GM18858 (cell line): ENCODE measurements around the gene FGD2.
"Not testable (repeated sequence)": the region's sequence is repeated elsewhere in the genome, so short reads cannot be mapped to it uniquely, and the experiment has no call there.

Experiments
- ATAC-seq: cut with Tn5 transposase; IDR thresholded peaks from one replicate; pipeline ENCODE4 v1.9.1; 2021; ENCODE audit not compliant: unreplicated experiment

Gene FGD2

GRCh38 chr6:37057128-37057471, 51.6 kb downstream of the FGD2 start:
- ATAC-seq = no peak

- no peak for ATAC-seq
Measured at GRCh38 chr6:37057678-37058077, 52.2 kb downstream of the FGD2 start.

GRCh38 chr6:37058084-37058586, 52.7 kb downstream of the FGD2 start:
- no peak for ATAC-seq

- ATAC-seq = not testable (repeated sequence)
Measured at GRCh38 chr6:37058984-37059343, 53.5 kb downstream of the FGD2 start.

GRCh38 chr6:37059344-37060194, 54.1 kb downstream of the FGD2 start:
- no peak for ATAC-seq

GRCh38 chr6:37060195-37060559, 54.7 kb downstream of the FGD2 start:
- ATAC-seq = no peak

GRCh38 chr6:37061157-37061804, 55.8 kb downstream of the FGD2 start:
- ATAC-seq = no peak

GRCh38 chr6:37062424-37062823, 57.0 kb downstream of the FGD2 start:
- ATAC-seq = no peak

- ATAC-seq = no peak
Measured at GRCh38 chr6:37068356-37069270, 63.2 kb downstream of the FGD2 start.

- no peak for ATAC-seq
Measured at GRCh38 chr6:37069639-37070038, 64.2 kb downstream of the FGD2 start.

GRCh38 chr6:37072526-37072925, 67.1 kb downstream of the FGD2 start:
- no peak for ATAC-seq

- ATAC-seq = no peak
Measured at GRCh38 chr6:37074053-37074827, 68.8 kb downstream of the FGD2 start.

GRCh38 chr6:37077191-37077904, 71.9 kb downstream of the FGD2 start:
- ATAC-seq = no peak

GRCh38 chr6:37077905-37078296, 72.4 kb downstream of the FGD2 start:
- ATAC-seq = no peak
